Keratinocyte (primary cell): ENCODE data around the gene NAA10.

Source experiments
- EZH2 ChIP-seq: IDR thresholded peaks from one replicate; pipeline ENCODE4 v1.6.1; 2012; ENCODE audit warnings: inconsistent platforms, mild to moderate bottlenecking, low read length, moderate library complexity
- TF ChIP-seq, protein P1 (sequence below), 3 experiments: IDR thresholded peaks in 1 of 3; conservative IDR thresholded peaks in 1 of 3; optimal IDR thresholded peaks in 1 of 3; 2 replicates in 2 of 3; 3 replicates in 1 of 3; pipeline versions ENCODE3 to v1.5.1; 2011; ENCODE audit warnings: low read length in 3 of 3, mild to moderate bottlenecking in 3 of 3, moderate library complexity in 2 of 3, control low read depth in 1 of 3, inconsistent platforms in 1 of 3; ENCODE audit not compliant: insufficient read depth in 2 of 3; ENCODE audit errors: extremely low read depth in 1 of 3

GRCh38 chrX:153969904-153970356, 35.1 kb upstream of the NAA10 start:
- no peak for TF ChIP-seq EZH2
- TF ChIP-seq, protein P1, sequence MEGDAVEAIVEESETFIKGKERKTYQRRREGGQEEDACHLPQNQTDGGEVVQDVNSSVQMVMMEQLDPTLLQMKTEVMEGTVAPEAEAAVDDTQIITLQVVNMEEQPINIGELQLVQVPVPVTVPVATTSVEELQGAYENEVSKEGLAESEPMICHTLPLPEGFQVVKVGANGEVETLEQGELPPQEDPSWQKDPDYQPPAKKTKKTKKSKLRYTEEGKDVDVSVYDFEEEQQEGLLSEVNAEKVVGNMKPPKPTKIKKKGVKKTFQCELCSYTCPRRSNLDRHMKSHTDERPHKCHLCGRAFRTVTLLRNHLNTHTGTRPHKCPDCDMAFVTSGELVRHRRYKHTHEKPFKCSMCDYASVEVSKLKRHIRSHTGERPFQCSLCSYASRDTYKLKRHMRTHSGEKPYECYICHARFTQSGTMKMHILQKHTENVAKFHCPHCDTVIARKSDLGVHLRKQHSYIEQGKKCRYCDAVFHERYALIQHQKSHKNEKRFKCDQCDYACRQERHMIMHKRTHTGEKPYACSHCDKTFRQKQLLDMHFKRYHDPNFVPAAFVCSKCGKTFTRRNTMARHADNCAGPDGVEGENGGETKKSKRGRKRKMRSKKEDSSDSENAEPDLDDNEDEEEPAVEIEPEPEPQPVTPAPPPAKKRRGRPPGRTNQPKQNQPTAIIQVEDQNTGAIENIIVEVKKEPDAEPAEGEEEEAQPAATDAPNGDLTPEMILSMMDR (optimal IDR thresholded peaks at IDR 0.05 in 1 of 3, IDR thresholded peaks at IDR 0.05 in 1 of 3, conservative IDR thresholded peaks at IDR 0.05 in 1 of 3; ENCODE audit: extremely low read depth in 1 of 3, insufficient read depth in 2 of 3, low read length in 3 of 3) = no peak
